GM18909 (cell line): ENCODE measurements around the gene ADSS2.
A peak's percentile ranks its signal among the peaks of the same experiment; 100 is the strongest.
"Not testable (repeated sequence)": the region's sequence is repeated elsewhere in the genome, so short reads cannot be mapped to it uniquely, and the experiment has no call there.

ENCODE experiments used
- ATAC-seq: cut with Tn5 transposase; IDR thresholded peaks from one replicate; pipeline ENCODE4 v1.9.1; 2021; ENCODE audit warnings: mild to moderate bottlenecking; ENCODE audit not compliant: unreplicated experiment, poor library complexity

Gene ADSS2

DNA sequence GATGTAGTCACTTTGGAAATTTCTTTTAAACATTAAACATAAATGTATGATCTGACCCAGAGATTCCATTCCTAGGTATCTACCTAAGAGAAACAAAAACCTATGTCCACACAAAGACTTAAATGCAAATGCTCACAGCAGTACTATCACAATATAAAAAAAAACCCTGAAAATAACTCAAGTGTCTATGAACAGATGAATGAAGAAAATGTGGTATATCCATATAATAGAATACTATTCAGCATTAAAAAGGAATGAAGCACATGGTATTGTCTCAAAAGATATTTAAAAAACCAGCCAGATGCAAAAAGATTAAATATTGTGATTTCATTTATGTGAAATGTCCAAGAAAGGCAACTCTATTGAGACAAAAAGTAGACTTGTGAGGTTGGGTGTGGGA, 48.3 kb downstream of the ADSS2 start:
- ATAC-seq = no peak

- no peak for ATAC-seq
These were observed 50.7 kb downstream of the ADSS2 start for GRCh38 chr1:244400974-244401373.

- no peak for ATAC-seq
These were observed 54.6 kb downstream of the ADSS2 start for GRCh38 chr1:244397131-244397530.

DNA sequence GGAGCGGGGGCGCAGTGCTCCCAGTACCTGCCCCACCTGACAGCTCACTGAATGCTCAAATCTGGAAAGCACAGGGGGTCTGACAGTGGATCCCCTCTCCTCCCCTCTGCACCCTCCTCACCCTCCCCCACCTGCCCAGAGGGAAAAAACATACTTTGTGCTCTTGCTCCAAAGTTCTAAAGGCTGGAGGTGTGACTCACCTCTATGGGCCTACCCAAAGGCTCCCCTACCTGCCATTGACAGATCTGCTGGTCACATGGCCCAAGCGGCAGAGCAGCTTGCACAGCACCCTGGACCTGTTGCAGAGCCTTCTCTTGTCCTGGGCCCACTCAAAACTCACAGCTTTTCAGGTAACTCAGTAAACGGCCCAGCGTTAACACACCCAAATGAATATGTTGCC, 55.7 kb downstream of the ADSS2 start:
- ATAC-seq = no peak

DNA sequence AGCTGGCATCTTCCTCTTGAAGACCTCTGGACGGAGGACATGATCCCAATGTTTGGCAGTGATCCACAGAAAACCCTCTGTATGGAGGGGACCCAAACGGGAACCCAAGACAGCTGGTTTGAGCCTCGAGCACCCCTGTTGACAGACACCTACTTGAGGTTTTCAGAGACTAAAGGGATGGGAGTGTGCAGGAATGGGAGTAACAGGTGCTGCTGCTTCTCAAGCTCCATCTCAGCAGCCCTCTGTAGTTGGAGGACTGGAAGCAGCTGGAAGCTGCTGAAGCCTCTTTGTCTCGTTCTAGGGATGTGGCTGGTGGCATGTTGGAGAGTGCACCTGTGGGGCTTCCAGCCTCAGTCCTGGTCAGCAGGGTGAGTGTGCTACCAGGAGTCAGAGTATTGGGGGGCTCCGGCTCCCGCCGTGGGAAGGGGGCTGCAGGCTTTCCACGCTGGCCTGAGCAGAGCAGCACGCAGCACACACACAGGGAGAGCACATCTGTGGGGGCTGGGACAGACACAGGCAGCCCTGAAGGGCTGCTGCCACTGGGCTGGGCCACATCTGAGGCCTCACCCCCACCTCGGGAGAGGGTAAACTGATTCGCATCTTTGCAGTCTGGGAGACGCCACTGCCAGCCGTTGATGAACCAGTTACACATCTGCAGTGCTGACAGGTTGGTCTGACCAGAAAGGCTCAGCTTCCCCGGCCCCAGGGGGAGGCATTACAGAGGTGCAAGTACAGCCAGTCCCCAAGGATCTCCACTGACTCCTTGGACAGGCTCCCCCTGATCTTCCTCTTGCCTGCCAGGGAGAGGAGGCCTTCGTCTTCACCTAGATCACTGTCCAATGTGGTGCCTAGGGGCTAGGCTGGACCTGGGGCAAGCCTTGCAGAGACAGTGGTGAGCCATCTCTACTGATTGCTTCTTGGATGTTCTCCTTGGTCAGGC, 56.6 kb downstream of the ADSS2 start:
- ATAC-seq = no peak

DNA sequence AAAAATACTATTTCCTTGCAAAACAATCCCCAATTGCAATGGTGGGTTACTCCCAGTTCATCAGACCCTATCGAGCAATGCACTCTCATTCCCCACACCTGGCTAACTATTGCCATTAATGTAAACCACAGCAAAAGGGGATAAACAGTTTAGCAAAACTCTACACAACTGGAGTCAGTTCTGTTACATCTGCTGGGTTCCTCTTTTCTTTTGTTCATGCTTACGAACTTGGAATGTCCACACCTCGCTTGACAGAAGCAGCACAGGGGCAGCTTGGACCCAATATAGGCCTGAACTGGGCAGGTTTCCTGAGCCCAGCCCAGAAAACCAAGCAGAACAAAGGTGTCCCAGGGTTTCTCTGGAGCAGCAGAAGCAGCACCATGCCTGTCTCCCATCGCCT, 57.4 kb downstream of the ADSS2 start:
- ATAC-seq = no peak

GRCh38 chr1:244393604-244394176, 58.0 kb downstream of the ADSS2 start:
- no peak for ATAC-seq

- ATAC-seq = no peak
These were observed 59.9 kb downstream of the ADSS2 start for GRCh38 chr1:244391761-244392160.

- no peak for ATAC-seq
These were observed 62.7 kb downstream of the ADSS2 start for GRCh38 chr1:244388961-244389360.

DNA sequence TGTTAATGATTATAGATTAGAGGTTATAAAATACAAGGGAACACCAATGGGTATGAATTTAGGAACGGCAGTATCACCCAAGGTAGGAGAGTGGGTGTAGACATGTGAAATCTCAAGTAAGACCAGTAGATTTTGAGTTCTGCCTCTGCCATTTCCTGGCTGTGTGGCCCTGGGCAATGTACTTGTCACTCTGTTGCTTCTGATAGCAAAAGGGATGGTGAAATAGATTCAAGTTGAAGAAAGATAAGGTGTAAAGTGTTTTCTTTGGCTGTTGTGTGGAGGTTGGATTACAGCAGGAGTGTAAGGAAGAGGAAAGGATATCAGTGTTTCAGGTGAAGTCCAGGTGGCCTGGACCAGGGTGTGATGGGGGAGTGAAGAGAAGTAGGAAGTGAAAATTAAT, 64.3 kb downstream of the ADSS2 start:
- no peak for ATAC-seq

GRCh38 chr1:244386595-244386994, 65.1 kb downstream of the ADSS2 start:
- no peak for ATAC-seq

GRCh38 chr1:244384066-244384465, 67.6 kb downstream of the ADSS2 start:
- no peak for ATAC-seq

GRCh38 chr1:244383278-244383884, 68.3 kb downstream of the ADSS2 start:
- ATAC-seq = no peak

DNA sequence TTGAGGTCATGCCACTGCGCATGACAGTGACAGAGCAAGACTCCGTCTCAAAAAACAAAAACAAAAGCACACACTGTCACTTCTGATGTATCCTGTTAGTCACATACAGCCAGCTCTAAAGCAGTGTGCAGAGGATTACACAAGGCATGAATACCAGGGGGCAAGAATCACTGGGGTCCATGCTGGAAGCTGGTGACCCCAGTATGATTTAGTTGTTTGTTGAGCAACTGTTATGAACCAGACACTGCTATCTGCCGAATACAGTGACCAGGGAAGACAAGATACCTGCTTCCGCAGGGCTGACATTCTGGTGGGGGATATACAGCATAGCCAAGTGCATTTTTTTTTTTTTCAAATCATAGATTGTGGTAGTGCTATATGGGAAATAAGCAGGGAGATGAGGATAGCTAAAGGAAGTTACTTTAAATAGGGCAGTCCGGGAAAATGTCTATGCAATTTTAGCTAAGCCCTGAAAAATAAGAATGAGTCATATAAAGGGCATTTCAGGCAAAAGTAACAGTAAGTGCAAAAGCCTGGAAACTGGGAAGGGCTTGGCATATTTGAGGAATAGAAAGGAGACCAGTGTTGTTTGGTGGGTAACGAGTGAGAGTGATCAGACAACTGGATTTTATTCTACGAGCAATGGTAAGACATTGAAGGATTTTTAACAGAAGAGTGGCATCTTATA, 69.7 kb downstream of the ADSS2 start:
- no peak for ATAC-seq

DNA sequence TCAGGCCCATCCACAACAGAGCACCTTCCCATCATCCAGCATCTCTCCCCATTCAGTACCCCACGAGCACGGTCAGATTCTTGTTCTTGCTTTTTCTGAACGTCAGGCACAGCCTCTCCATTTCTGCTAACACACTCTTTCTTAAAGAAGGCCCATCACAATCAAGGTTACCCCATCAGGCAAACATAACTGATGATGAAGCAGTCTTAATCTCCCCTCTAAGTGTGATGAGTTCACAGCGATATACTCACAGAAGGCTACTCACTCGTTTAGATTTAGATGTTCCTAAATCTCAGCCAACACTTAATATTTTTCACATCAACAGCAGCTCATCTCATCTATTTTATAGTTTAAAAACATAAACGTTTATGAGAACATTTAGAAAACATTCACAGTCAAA, 75.6 kb downstream of the ADSS2 start:
- ATAC-seq = no peak

GRCh38 chr1:244375051-244375450, 76.7 kb downstream of the ADSS2 start:
- ATAC-seq = no peak

GRCh38 chr1:244374484-244374883, 77.2 kb downstream of the ADSS2 start:
- ATAC-seq = not testable (repeated sequence)

DNA sequence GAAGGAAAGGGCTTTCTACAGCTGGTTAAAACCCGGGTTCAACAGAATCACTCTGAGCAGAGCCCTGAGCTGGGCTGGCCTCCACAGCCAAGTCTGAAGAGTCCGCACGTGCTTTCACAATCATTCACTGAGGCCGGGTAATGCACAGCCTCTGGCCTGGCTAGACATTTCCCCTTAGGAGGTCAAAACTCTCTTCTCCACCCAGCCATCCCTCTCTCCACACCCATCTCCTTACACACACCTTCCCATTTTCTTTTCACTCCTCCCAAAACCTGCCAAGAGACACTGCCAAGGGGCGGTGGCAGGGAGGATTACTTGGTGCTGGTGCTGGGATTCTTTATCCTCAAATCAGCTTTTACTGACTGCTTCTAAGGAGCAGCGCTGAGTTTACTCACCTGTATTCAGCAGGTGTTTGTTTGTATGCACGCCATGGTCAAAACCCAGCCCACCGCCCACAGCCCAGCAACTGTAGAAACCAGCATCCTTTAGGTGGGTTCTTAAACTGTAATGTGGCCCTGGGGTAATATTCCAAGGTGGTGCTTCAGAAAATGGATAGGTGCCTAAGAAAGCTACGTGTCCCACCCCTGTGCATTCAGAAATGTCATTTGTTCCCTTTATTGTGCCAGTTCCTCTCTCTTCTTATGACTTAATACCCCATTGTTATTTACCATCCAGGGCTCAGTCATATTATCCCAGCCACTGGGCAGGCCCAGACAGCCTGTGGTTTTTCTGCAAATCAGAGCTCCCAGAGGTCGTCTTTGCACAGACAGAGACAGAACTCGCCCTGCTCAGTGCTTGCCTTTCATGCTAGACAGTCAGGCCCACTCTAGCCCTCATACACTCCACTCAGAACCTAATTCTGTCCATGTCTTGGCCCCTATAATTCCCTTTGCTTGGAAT, 80.2 kb downstream of the ADSS2 start:
- ATAC-seq = peak; percentile 48

GRCh38 chr1:244370060-244370637, 81.6 kb downstream of the ADSS2 start:
- no peak for ATAC-seq
